A673 (cell line): ENCODE data around the gene TLCD3A. TPM values are rescaled to one million over a fixed set of nuclear protein-coding genes. Genes with fewer than 3 reads are reported as not detected.
"Not testable (repeated sequence)": the region's sequence is repeated elsewhere in the genome, so short reads cannot be mapped to it uniquely, and the experiment has no call there.

Source experiments
- BruUV-seq: library from RNA; stranded (reverse); fragments of 400-500 nt; replicated peaks from 2 replicates; lab custom pipeline; 2021; lab: Mats Ljungman, UMichigan
- CTCF ChIA-PET: fragments of 300-600 bp; sonication (Branson Sonifier 250); formaldehyde crosslinking; loops from one replicate; lab custom pipeline; 2022; ENCODE audit warnings: antibody characterized with exemption; lab: Charles Lee
- POLR2A ChIA-PET: fragments of 300-600 bp; sonication (Branson Sonifier 250); formaldehyde crosslinking; loops from one replicate; lab custom pipeline; 2022; ENCODE audit warnings: antibody characterized with exemption; ENCODE audit not compliant: low non-redundant PET; lab: Charles Lee
- DNase-seq: peaks from one replicate; pipeline ENCODE4 v3.0.0-alpha.2; 2015; ENCODE audit warnings: low spot score
- H3K27ac ChIP-seq: fragments of 200-600 bp; sonication (generic); 2 replicates; pipeline ENCODE4 v1.5.1; 2016; ENCODE audit warnings: mixed run types, low read depth, mild to moderate bottlenecking, mixed read lengths, antibody characterized with exemption, low read length; ENCODE audit not compliant: poor library complexity, severe bottlenecking
- H3K27me3 ChIP-seq: fragments of 200-600 bp; sonication (generic); replicated peaks from 2 replicates; pipeline ENCODE4 v1.6.1; 2017; ENCODE audit warnings: mixed run types, low read depth, mild to moderate bottlenecking, mixed read lengths, antibody characterized with exemption, low read length; ENCODE audit not compliant: insufficient read depth, poor library complexity
- H3K36me3 ChIP-seq: fragments of 200-600 bp; sonication (generic); 2 replicates; pipeline ENCODE4 v1.6.1; 2016; ENCODE audit warnings: mixed run types, mild to moderate bottlenecking, mixed read lengths, antibody characterized with exemption, low read length; ENCODE audit not compliant: insufficient read depth, poor library complexity, severe bottlenecking
- H3K4me1 ChIP-seq: fragments of 200-600 bp; sonication (generic); 2 replicates; pipeline ENCODE4 v1.6.1; 2017; ENCODE audit warnings: mixed run types, mild to moderate bottlenecking, mixed read lengths, antibody characterized with exemption, low read length; ENCODE audit not compliant: insufficient read depth, poor library complexity, severe bottlenecking
- H3K4me3 ChIP-seq: fragments of 200-600 bp; sonication (generic); 2 replicates; pipeline ENCODE4 v1.5.1; 2016; ENCODE audit warnings: low read depth, mixed run types, mild to moderate bottlenecking, mixed read lengths, low read length; ENCODE audit not compliant: poor library complexity, severe bottlenecking
- H3K9me3 ChIP-seq: fragments of 200-600 bp; sonication (generic); 2 replicates; pipeline ENCODE4 v1.6.1; 2016; ENCODE audit warnings: mixed run types, low read depth, mild to moderate bottlenecking, mixed read lengths, antibody characterized with exemption, low read length; ENCODE audit not compliant: poor library complexity, severe bottlenecking
- EZH2 ChIP-seq: fragments of 200-600 bp; sonication (generic); IDR thresholded peaks from 2 replicates; pipeline ENCODE4 v1.6.1; 2017; ENCODE audit warnings: borderline replicate concordance, low read depth, mild to moderate bottlenecking, mixed read lengths, antibody characterized with exemption, low read length; ENCODE audit not compliant: poor library complexity, severe bottlenecking
- intact Hi-C: fragments of 100-400 bp; cut with micrococcal nuclease; formaldehyde crosslinking; loops from one replicate; pipeline ENCODE4 v1.10.0; 2022; ENCODE audit not compliant: unreplicated experiment
- total RNA-seq: library from RNA; stranded (reverse); gene quantifications from 2 replicates; pipeline ENCODE4 v1.2.3, GENCODE V29; 2021
- TF ChIP-seq, protein P1 (sequence below): fragments of 300-800, 200-600 bp; sonication (generic); conservative IDR thresholded peaks from 2 replicates; pipeline ENCODE4 v1.5.1; 2017; ENCODE audit warnings: low read depth, mild to moderate bottlenecking, antibody characterized with exemption, low read length, moderate library complexity, mixed read lengths

The TLCD3A gene
- total RNA-seq, 1 experiment from 2014 or later: 49.2 TPM

DNA sequence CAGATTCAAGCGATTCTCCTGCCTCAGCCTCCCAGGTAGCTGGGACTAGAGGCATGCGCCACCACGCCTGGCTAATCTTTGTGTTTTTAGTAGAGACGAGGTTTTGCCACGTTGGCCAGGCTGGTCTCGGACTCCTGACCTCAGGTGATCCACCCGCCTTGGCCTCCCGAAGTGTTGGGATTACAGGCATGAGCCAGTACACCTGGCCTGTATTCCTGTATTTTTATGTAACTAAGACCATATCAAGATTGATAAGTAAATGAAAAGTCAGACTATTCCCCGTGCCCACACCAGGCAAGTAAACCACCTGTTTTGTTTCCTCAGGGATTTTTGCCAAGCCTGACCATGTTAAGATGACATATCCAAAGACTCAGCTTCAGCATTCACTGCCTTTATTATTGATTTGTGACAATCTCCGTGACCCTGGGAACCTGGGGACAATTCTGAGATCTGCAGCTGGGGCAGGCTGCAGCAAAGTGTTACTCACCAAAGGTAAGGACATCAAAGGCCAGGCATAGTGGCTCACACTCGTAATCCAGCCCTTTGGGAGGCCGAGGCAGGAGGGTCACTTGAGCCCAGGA is 55.3 kb downstream of the TLCD3A start:
- H3K36me3 ChIP-seq: peaks cover 28% of the 10 kb centered on the region
- POLR2A ChIA-PET: interaction anchor here (0.7 kb wide), 1 partner anchor 714 kb away, joined by 5 read pairs; no protein-coding TSS in a partner anchor

DNA sequence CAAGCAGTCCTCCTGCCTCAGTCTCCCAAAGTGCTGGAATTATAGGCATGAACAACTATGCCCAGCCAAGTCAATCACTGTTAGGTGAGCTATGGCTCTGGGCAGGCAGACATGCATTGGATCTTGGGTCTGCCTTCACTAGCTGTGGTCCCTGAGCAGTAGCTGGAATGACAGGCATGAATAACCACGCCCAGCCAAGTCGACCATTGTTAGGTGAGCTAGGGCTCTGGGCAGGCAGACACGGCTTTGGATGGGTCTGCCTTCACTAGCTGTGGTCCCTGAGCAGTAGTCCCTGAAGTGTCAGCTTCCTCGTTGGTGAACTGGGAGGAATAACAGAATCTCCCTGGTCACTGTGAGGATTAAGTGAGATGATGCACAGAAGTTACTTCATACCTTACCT is 56.2 kb downstream of the TLCD3A start:
- no peak overlapping the region for H3K4me3 ChIP-seq
- no TSS peak for BruUV-seq
- H3K27me3 ChIP-seq: no peaks in the 10 kb centered on the region
- no peak overlapping the region for H3K27ac ChIP-seq
- peaks cover 7% of the 10 kb centered on the region for H3K4me1 ChIP-seq
- CTCF ChIA-PET: no interaction called here
- H3K9me3 ChIP-seq: no peaks in the 10 kb centered on the region
- peaks cover 28% of the 10 kb centered on the region for H3K36me3 ChIP-seq
- intact Hi-C loops: no loop called here
- TF ChIP-seq, protein P1, sequence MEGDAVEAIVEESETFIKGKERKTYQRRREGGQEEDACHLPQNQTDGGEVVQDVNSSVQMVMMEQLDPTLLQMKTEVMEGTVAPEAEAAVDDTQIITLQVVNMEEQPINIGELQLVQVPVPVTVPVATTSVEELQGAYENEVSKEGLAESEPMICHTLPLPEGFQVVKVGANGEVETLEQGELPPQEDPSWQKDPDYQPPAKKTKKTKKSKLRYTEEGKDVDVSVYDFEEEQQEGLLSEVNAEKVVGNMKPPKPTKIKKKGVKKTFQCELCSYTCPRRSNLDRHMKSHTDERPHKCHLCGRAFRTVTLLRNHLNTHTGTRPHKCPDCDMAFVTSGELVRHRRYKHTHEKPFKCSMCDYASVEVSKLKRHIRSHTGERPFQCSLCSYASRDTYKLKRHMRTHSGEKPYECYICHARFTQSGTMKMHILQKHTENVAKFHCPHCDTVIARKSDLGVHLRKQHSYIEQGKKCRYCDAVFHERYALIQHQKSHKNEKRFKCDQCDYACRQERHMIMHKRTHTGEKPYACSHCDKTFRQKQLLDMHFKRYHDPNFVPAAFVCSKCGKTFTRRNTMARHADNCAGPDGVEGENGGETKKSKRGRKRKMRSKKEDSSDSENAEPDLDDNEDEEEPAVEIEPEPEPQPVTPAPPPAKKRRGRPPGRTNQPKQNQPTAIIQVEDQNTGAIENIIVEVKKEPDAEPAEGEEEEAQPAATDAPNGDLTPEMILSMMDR: no peak
- TF ChIP-seq EZH2: no peak
- DNase-seq: no peak
- POLR2A ChIA-PET: interaction anchor here (0.7 kb wide), 1 partner anchor 713 kb away, joined by 5 read pairs; no protein-coding TSS in a partner anchor

More for the DNA sequence above, 55.3 kb downstream of the TLCD3A start:
- no peak for DNase-seq
- Histone ChIP-seq H3K4me1 (peaks cover 14% of the 10 kb centered on the region), H3K27me3 (no peaks in the 10 kb centered on the region), H3K27ac (no peak overlapping the region), H3K9me3 (no peaks in the 10 kb centered on the region), H3K4me3 (no peak overlapping the region)
- TF ChIP-seq EZH2: no peak
- TF ChIP-seq, protein P1: no peak
- intact Hi-C loops: no loop called here
- CTCF ChIA-PET: interaction anchor here (0.6 kb wide), 1 partner anchor 35 kb away, joined by 5 read pairs; no protein-coding TSS in a partner anchor
- BruUV-seq: no TSS peak

DNA sequence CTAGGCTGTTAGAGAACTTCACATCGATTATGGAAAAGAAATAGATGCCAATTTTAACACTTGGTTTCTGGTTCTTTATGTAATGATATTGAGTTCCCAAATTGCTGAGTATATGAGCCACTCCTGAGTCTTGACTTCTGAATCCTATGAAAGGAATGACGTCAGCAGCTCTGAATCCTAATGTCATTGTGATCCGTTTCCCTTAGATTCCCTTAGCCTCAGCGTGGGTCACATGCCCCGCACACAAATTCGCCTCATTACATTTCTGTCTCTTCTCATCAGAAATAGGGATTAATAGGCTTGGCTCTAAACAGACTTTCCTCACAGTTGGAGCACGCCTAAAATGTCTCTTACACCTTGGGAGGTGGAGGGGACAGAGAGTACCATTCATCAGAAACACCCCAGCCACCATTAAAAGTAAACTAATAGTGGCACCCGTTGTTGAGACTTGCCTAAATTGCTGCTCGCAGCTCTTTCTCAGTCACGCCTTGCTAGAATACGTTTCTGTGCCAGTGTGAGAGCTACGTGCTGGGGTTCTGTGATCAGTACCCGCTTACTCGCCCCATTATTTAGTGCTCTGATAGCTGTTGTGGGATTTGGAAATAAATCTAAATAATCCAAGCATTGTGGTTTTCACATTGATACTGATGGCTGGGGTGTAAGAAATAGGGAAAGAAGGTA is 56.9 kb downstream of the TLCD3A start:
- intact Hi-C loops: no loop called here
- no peak for DNase-seq
- ChIA-PET POLR2A (no interaction called here), CTCF (no interaction called here)
- H3K4me1 ChIP-seq: peaks cover under 1% of the 10 kb centered on the region
- BruUV-seq: no TSS peak
- no peak overlapping the region for H3K27ac ChIP-seq
- H3K27me3 ChIP-seq: no peaks in the 10 kb centered on the region
- TF ChIP-seq, protein P1: no peak
- TF ChIP-seq EZH2: no peak
- no peak overlapping the region for H3K4me3 ChIP-seq
- no peaks in the 10 kb centered on the region for H3K9me3 ChIP-seq
- H3K36me3 ChIP-seq: peaks cover 23% of the 10 kb centered on the region

DNA sequence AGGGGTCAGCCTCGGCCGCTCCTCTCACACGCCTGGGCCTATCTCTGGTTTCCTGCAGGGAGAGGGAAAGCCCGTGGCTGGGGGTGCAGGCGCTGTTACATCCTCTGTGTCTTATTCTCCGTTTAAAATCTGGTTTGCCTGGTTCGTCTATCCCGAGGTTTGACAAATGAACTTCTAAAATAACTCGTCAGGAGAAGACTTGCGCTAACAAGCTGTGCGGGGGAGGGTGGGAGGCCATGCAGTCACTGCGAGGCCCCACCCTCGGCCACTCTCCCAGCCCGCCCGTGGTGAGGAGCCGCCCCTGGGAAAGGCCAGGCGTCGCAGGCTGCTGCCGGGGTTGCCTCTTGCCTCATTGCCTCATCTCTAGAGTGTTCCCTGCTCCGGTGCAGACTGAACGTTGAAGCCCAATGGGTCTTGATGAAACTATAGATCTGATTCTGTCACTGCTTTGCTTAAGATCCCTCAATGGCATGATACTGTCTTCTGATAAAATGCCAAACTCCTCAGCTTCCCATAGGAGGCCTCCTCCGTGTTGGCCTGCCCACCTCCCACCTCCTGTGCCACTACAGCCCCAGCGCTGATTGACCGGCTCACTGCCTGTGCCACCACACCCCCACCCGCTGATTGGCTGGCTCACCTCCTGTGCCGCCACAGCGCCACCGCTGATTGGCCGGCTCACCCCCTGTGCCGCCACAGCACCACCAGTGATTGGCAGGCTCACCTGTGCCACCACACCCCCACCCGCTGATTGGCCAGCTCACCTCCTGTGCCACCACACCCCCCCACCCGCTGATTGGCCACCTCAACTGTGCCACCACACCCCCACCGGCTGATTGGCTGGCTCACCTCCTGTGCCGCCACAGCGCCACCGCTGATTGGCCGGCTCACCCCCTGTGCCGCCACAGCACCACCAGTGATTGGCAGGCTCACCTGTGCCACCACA is 57.8 kb downstream of the TLCD3A start:
- POLR2A ChIA-PET, H3K27me3 ChIP-seq, H3K4me1 ChIP-seq, H3K9me3 ChIP-seq, CTCF ChIA-PET, DNase-seq, H3K4me3 ChIP-seq, H3K27ac ChIP-seq, BruUV-seq, intact Hi-C loops: not testable (repeated sequence)
- peaks cover 23% of the 10 kb centered on the region for H3K36me3 ChIP-seq
